Fibroblast of lung (primary cell): Measurements from ENCODE around the gene KIF25. TPM values are rescaled to one million over a fixed set of nuclear protein-coding genes. Genes with fewer than 3 reads are reported as not detected.

Source experiments
- DNase-seq, 2 donors: peaks; one replicate each; pipeline versions ENCODE4 v3.0.0 to v3.0.0-alpha.2; 2010; ENCODE audit warnings: low read depth in 2 of 2
- H2AFZ ChIP-seq: 2 replicates; pipeline ENCODE4 v1.5.1; 2012; ENCODE audit warnings: low read length, control low read depth, inconsistent platforms
- H3K27ac ChIP-seq: 2 replicates; pipeline ENCODE4 v1.5.1; 2011; ENCODE audit warnings: low read length, control low read depth; ENCODE audit not compliant: insufficient read depth
- H3K27me3 ChIP-seq: 2 replicates; pipeline ENCODE4 v1.5.1; 2011; ENCODE audit warnings: mild to moderate bottlenecking, low read length; ENCODE audit not compliant: control insufficient read depth, insufficient read depth
- H3K36me3 ChIP-seq: 2 replicates; pipeline ENCODE4 v1.5.1; 2011; ENCODE audit warnings: low read length; ENCODE audit not compliant: control insufficient read depth, insufficient read depth
- H3K4me1 ChIP-seq: 2 replicates; pipeline ENCODE4 v1.5.1; 2011; ENCODE audit warnings: low read length; ENCODE audit not compliant: control insufficient read depth, insufficient read depth; ENCODE audit errors: extremely low read depth
- H3K4me2 ChIP-seq: 2 replicates; pipeline ENCODE4 v1.5.1; 2011; ENCODE audit warnings: low read length, control low read depth; ENCODE audit not compliant: insufficient read depth; ENCODE audit errors: extremely low read depth
- H3K4me3 ChIP-seq, 4 experiments: fragments of 200-600 bp in 1 of 4; sonication (generic) in 1 of 4; replicated peaks in 1 of 4; 2 replicates each; pipeline ENCODE4 v1.5.1; 2011 to 2016; ENCODE audit warnings: low read length in 4 of 4, low read depth in 3 of 4, mild to moderate bottlenecking in 3 of 4, control low read depth in 2 of 4, inconsistent platforms in 1 of 4, mixed read lengths in 1 of 4; ENCODE audit not compliant: insufficient read depth in 1 of 4; ENCODE audit errors: control extremely low read depth in 1 of 4
- H3K79me2 ChIP-seq: 2 replicates; pipeline ENCODE4 v1.5.1; 2012; ENCODE audit warnings: mild to moderate bottlenecking, low read length, inconsistent platforms; ENCODE audit not compliant: control insufficient read depth, insufficient read depth
- H3K9ac ChIP-seq: 2 replicates; pipeline ENCODE4 v1.5.1; 2011; ENCODE audit warnings: mild to moderate bottlenecking, low read length, control low read depth; ENCODE audit not compliant: insufficient read depth
- H3K9me3 ChIP-seq: 2 replicates; pipeline ENCODE4 v1.5.1; 2012; ENCODE audit warnings: low read depth, low read length; ENCODE audit not compliant: control insufficient read depth, insufficient read depth
- H4K20me1 ChIP-seq: 2 replicates; pipeline ENCODE4 v1.5.1; 2011; ENCODE audit warnings: low read length; ENCODE audit not compliant: control insufficient read depth, insufficient read depth; ENCODE audit errors: extremely low read depth
- EZH2 ChIP-seq: IDR thresholded peaks from 2 replicates; pipeline ENCODE4 v1.5.1; 2012; ENCODE audit warnings: low read length, control low read depth, mild to moderate bottlenecking; ENCODE audit errors: missing control alignments
- polyA plus RNA-seq, 2 donors: library from polyadenylated mRNA; depleted of rRNA in 1 of 2; stranded (reverse) in 1 of 2; unstranded in 1 of 2; fragments of >200 nt; gene quantifications; 2 replicates each; pipeline ENCODE4 v1.2.1, GENCODE V29; 2011 to 2012; ENCODE audit warnings: missing spikeins in 1 of 2
- total RNA-seq: library from RNA; depleted of rRNA; stranded (reverse); fragments of >200 nt; gene quantifications from 2 replicates; pipeline ENCODE4 v1.2.1, GENCODE V29; 2014
- TF ChIP-seq, protein P1 (sequence below), 2 donors: IDR thresholded peaks in 1 of 2; conservative IDR thresholded peaks in 1 of 2; 1 replicate in 1 of 2; 2 replicates in 1 of 2; pipeline ENCODE4 v1.5.1; 2011 to 2012; ENCODE audit warnings: low read length in 2 of 2, control low read depth in 1 of 2, inconsistent platforms in 1 of 2, low read depth in 1 of 2, mild to moderate bottlenecking in 1 of 2

The KIF25 gene
- total and polyA plus RNA-seq, 2 donors (not counting 1 experiment from before 2014, with no cell fraction given) = 0.33 TPM; not detected in 1

DNA sequence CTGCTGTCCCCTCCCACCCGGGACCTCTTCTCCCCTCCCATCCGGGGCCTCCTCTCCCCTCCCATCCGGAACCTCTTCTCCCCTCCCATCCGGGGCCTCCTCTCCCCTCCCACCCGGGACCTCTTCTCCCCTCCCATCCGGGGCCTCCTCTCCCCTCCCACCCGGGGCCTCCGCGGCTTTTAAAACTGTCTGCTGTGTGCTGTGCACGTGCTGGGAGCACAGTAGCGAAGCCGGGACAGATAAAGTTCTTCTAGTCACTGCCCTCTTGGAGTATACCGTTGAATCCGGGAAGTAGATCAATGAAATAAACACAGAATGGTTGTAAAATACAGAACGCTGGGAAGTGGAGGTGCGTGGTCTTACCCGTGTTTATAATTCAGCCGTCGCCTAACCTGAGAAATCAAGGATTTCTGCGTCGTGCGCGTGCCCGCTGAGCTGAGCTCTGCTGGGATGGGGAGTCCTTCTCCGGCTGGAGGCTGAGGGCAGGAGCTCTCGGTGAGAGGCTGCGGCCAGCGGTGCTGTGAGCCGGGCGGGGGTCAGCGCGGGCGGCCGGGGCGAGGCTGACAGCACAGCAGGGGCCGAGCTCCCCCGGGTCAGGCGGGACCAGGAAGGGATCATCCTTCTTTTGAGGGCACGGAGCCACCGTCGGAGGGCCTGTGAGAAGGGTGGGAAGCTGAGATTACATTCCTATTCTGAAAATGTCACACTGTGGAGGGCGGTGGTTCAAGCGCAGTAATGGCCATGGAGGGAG, 19.6 kb upstream of the KIF25 start:
- H3K27me3 ChIP-seq = no peaks in the 10 kb centered on the region
- no peak overlapping the region for H3K4me2 ChIP-seq
- TF ChIP-seq, protein P1, sequence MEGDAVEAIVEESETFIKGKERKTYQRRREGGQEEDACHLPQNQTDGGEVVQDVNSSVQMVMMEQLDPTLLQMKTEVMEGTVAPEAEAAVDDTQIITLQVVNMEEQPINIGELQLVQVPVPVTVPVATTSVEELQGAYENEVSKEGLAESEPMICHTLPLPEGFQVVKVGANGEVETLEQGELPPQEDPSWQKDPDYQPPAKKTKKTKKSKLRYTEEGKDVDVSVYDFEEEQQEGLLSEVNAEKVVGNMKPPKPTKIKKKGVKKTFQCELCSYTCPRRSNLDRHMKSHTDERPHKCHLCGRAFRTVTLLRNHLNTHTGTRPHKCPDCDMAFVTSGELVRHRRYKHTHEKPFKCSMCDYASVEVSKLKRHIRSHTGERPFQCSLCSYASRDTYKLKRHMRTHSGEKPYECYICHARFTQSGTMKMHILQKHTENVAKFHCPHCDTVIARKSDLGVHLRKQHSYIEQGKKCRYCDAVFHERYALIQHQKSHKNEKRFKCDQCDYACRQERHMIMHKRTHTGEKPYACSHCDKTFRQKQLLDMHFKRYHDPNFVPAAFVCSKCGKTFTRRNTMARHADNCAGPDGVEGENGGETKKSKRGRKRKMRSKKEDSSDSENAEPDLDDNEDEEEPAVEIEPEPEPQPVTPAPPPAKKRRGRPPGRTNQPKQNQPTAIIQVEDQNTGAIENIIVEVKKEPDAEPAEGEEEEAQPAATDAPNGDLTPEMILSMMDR (conservative IDR thresholded peaks at IDR 0.05 in 1 of 2, IDR thresholded peaks at IDR 0.05 in 1 of 2; ENCODE audit: low read depth in 1 of 2, low read length in 2 of 2) = no peak

DNA sequence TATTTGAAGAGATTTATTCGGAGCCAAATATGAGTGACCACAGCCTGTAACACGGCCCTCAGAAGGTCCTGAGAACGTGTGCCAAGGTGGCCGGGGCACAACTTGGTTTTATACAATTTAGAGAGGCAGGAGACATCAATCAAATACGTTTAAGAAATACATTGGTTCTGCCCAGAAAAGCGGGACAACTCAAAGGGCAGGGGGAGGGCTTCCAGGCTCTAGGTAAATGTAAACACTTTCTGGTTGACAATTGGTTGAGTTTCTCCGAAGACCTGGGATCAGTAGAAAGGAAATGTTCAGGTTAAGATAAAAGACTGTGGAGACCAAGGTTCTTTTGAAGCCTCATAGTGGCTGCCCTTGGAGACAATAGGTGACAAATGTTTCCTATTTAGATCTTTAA, 18.9 kb upstream of the KIF25 start:
- no peaks in the 10 kb centered on the region for H3K9me3 ChIP-seq
- TF ChIP-seq, protein P1 (conservative IDR thresholded peaks at IDR 0.05 in 1 of 2, IDR thresholded peaks at IDR 0.05 in 1 of 2; ENCODE audit: low read depth in 1 of 2, low read length in 2 of 2) = no peak
- no peak for TF ChIP-seq EZH2
- no peak overlapping the region for H3K27ac ChIP-seq
- no peaks in the 10 kb centered on the region for H4K20me1 ChIP-seq
- no peaks in the 10 kb centered on the region for H3K27me3 ChIP-seq
- H3K4me2 ChIP-seq = no peak overlapping the region
- H3K79me2 ChIP-seq = no peaks in the 10 kb centered on the region
- no peak overlapping the region for H3K9ac ChIP-seq
- no peak for DNase-seq
- no peak overlapping the region for H2AFZ ChIP-seq
- H3K4me3 ChIP-seq = no peak overlapping the region
- no peaks in the 10 kb centered on the region for H3K36me3 ChIP-seq
- H3K4me1 ChIP-seq = no peaks in the 10 kb centered on the region

More for the DNA sequence above, 19.6 kb upstream of the KIF25 start:
- Histone ChIP-seq H3K79me2 (no peaks in the 10 kb centered on the region), H3K4me1 (no peaks in the 10 kb centered on the region), H3K9ac (no peak overlapping the region), H3K4me3 (no peak overlapping the region), H3K9me3 (no peaks in the 10 kb centered on the region), H3K27ac (no peak overlapping the region), H3K36me3 (no peaks in the 10 kb centered on the region), H4K20me1 (no peaks in the 10 kb centered on the region), H2AFZ (no peak overlapping the region)
- DNase-seq = no peak

DNA sequence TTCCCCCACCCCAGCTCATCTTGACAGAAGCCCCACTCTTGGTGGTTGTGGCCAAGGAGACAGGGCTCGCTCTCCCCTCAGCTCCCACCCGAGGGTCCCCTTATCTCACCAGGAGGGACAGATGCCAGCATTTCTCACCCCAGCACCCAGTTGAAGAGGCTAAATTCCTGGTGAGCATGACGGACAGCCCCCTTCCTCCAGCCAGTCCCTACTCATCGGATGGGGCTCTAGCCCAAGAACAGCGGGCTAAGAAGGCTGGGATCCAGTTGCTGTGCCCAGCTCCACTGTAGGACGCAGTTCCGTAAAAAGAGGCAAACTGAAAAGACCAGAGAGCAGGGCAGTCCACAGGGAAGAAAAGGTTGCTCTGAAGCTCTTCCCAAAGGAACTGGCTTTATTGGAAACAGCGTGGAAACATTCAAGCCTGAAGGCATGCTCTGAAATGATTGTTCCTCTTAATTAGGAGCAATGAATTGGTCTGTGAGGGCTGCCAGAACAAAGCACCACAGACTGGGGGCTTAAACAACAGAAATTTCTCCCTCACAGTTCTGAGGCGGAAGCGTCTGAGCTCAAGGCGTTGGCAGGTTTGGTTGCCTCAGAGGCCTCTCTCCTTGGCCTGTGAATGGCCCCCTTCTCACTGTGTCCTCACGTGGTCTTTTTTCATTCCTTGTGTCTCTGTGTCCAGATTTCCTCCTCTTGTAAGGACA, 17.9 kb upstream of the KIF25 start:
- Histone ChIP-seq H3K9me3 (no peaks in the 10 kb centered on the region), H3K27me3 (no peaks in the 10 kb centered on the region), H3K79me2 (no peaks in the 10 kb centered on the region), H2AFZ (no peak overlapping the region), H3K4me1 (no peaks in the 10 kb centered on the region), H4K20me1 (no peaks in the 10 kb centered on the region), H3K9ac (no peak overlapping the region), H3K4me2 (no peak overlapping the region), H3K36me3 (no peaks in the 10 kb centered on the region), H3K4me3 (no peak overlapping the region), H3K27ac (no peak overlapping the region)
- TF ChIP-seq, protein P1 (conservative IDR thresholded peaks at IDR 0.05 in 1 of 2, IDR thresholded peaks at IDR 0.05 in 1 of 2; ENCODE audit: low read depth in 1 of 2, low read length in 2 of 2) = no peak
- no peak for TF ChIP-seq EZH2
- no peak for DNase-seq
